BLaER1 treated with 17β-estradiol and CSF1 and Interleukin-3, amounts not matched to agents 10 nM and 100 nM (cell line): Measurements from ENCODE around the gene CEPT1.

ENCODE experiments used
- H3K27ac ChIP-seq, 11 experiments: shearing (Covaris generic); formaldehyde crosslinking; 2 replicates each; pipeline ENCODE4 v1.8.1; 2022
- H3K27me3 ChIP-seq, 11 experiments: shearing (Covaris generic); formaldehyde crosslinking; 2 replicates each; pipeline ENCODE4 v1.8.1; 2022
- H3K36me3 ChIP-seq, 11 experiments: shearing (Covaris generic); formaldehyde crosslinking; 2 replicates each; pipeline ENCODE4 v1.8.1; 2022
- H3K4me1 ChIP-seq, 10 experiments: shearing (Covaris generic); formaldehyde crosslinking; 2 replicates each; pipeline ENCODE4 v1.8.1; 2022
- H3K4me2 ChIP-seq, 11 experiments: shearing (Covaris generic); formaldehyde crosslinking; 2 replicates each; pipeline ENCODE4 v1.8.1; 2022
- H3K4me3 ChIP-seq, 10 experiments: shearing (Covaris generic); formaldehyde crosslinking; 2 replicates each; pipeline ENCODE4 v1.8.1; 2022
- H3K9ac ChIP-seq, 11 experiments: shearing (Covaris generic); formaldehyde crosslinking; 2 replicates each; pipeline ENCODE4 v1.8.1; 2022
- H3K9me3 ChIP-seq, 11 experiments: shearing (Covaris generic); formaldehyde crosslinking; replicated peaks in 1 of 11; 2 replicates each; pipeline ENCODE4 v1.8.1; 2022
- H4K20me1 ChIP-seq, 11 experiments: shearing (Covaris generic); formaldehyde crosslinking; 2 replicates each; pipeline ENCODE4 v1.8.1; 2022
- Cebpa-rat ChIP-seq, 11 experiments: shearing (Covaris generic); IDR thresholded peaks; 2 replicates each; pipeline ENCODE4 v1.8.1; 2022

Gene CEPT1

GRCh38 chr1:111176678-111177077, 36.7 kb downstream of the CEPT1 start:
- Histone ChIP-seq H3K36me3 (peaks cover 61 to 99% (median 84%) of the 10 kb centered on the region in 11 experiments), H3K4me2 (no peak overlapping the region), H3K4me3 (no peak overlapping the region), H3K27ac (no peak overlapping the region), H3K9ac (no peak overlapping the region), H3K9me3 (no peaks in the 10 kb centered on the region), H3K4me1 (peaks cover 0 to 11% (median 0%) of the 10 kb centered on the region in 10 experiments; a peak in 3 of 20 replicates), H3K27me3 (no peaks in the 10 kb centered on the region), H4K20me1 (peaks cover 0 to 70% (median 0%) of the 10 kb centered on the region in 11 experiments; a peak in 3 of 22 replicates)
- no peak for TF ChIP-seq Cebpa-rat (IDR thresholded peaks at IDR 0.05)

- Histone ChIP-seq H3K4me1 (peaks cover 0 to 32% (median 0%) of the 10 kb centered on the region in 10 experiments; a peak in 4 of 20 replicates), H3K4me2 (no peak overlapping the region), H4K20me1 (peaks cover 0 to 56% (median 0%) of the 10 kb centered on the region in 11 experiments; a peak in 3 of 22 replicates), H3K27me3 (no peaks in the 10 kb centered on the region), H3K9me3 (no peaks in the 10 kb centered on the region), H3K36me3 (peaks cover 60 to 99% (median 82%) of the 10 kb centered on the region in 11 experiments), H3K9ac (no peak overlapping the region), H3K4me3 (no peak overlapping the region), H3K27ac (no peak overlapping the region)
- TF ChIP-seq Cebpa-rat (IDR thresholded peaks at IDR 0.05) = no peak
Measured at GRCh38 chr1:111179968-111180533, 40.0 kb downstream of the CEPT1 start.

- peaks cover 64 to 99% (median 83%) of the 10 kb centered on the region in 11 experiments for H3K36me3 ChIP-seq
- H3K9ac ChIP-seq = no peak overlapping the region
- no peak for TF ChIP-seq Cebpa-rat (IDR thresholded peaks at IDR 0.05)
- peaks cover 0 to 52% (median 0%) of the 10 kb centered on the region in 10 experiments; a peak in 4 of 20 replicates for H3K4me1 ChIP-seq
- H3K27me3 ChIP-seq = no peaks in the 10 kb centered on the region
- H3K27ac ChIP-seq = no peak overlapping the region
- no peaks in the 10 kb centered on the region for H3K9me3 ChIP-seq
- no peak overlapping the region for H3K4me2 ChIP-seq
- no peak overlapping the region for H3K4me3 ChIP-seq
- H4K20me1 ChIP-seq = peaks cover 0 to 49% (median 0%) of the 10 kb centered on the region in 11 experiments; a peak in 3 of 22 replicates
Measured at GRCh38 chr1:111182052-111182451, 42.0 kb downstream of the CEPT1 start.

GRCh38 chr1:111183308-111184069, 43.5 kb downstream of the CEPT1 start:
- H3K9me3 ChIP-seq = peaks cover 0 to 6% (median 0%) of the 10 kb centered on the region in 11 experiments; a peak in 1 of 22 replicates
- TF ChIP-seq Cebpa-rat (IDR thresholded peaks at IDR 0.05) = no peak
- H3K27ac ChIP-seq = no peak overlapping the region
- H3K36me3 ChIP-seq = peaks cover 66 to 99% (median 84%) of the 10 kb centered on the region in 11 experiments
- H3K9ac ChIP-seq = no peak overlapping the region
- peak overlapping the region in 1 of 11 experiments; percentile 1; a peak in 1 of 22 replicates for H3K4me2 ChIP-seq
- H3K27me3 ChIP-seq = no peaks in the 10 kb centered on the region
- H3K4me3 ChIP-seq = no peak overlapping the region
- H3K4me1 ChIP-seq = peaks cover 0 to 63% (median 0%) of the 10 kb centered on the region in 10 experiments; a peak in 5 of 20 replicates
- H4K20me1 ChIP-seq = peaks cover 0 to 44% (median 0%) of the 10 kb centered on the region in 11 experiments; a peak in 3 of 22 replicates

- Histone ChIP-seq H3K27ac (no peak overlapping the region), H3K27me3 (no peaks in the 10 kb centered on the region), H3K9ac (no peak overlapping the region), H3K4me3 (no peak overlapping the region), H3K4me1 (peaks cover 0 to 74% (median 0%) of the 10 kb centered on the region in 10 experiments; a peak in 5 of 20 replicates), H3K9me3 (peaks cover 0 to 8% (median 0%) of the 10 kb centered on the region in 11 experiments; a peak in 1 of 22 replicates), H3K36me3 (peaks cover 71 to 99% (median 85%) of the 10 kb centered on the region in 11 experiments), H3K4me2 (peak overlapping the region in 1 of 11 experiments; percentile 44; a peak in 2 of 22 replicates), H4K20me1 (peaks cover 0 to 44% (median 0%) of the 10 kb centered on the region in 11 experiments; a peak in 3 of 22 replicates)
- no peak for TF ChIP-seq Cebpa-rat (IDR thresholded peaks at IDR 0.05)
Measured at GRCh38 chr1:111184663-111185062, 44.6 kb downstream of the CEPT1 start.

GRCh38 chr1:111190931-111191451, 51.0 kb downstream of the CEPT1 start:
- Histone ChIP-seq H3K27me3 (no peaks in the 10 kb centered on the region), H3K4me2 (peak overlapping the region in 3 of 11 experiments; percentile 94 to 99 (median 96); a peak in 6 of 22 replicates), H3K27ac (peak overlapping the region in 3 of 11 experiments; percentile 83 to 85 (median 83); a peak in 4 of 22 replicates), H4K20me1 (peaks cover 0 to 29% (median 0%) of the 10 kb centered on the region in 11 experiments; a peak in 1 of 22 replicates), H3K9me3 (peaks cover 0 to 8% (median 0%) of the 10 kb centered on the region in 11 experiments; a peak in 1 of 22 replicates), H3K4me1 (peaks cover 9 to 97% (median 19%) of the 10 kb centered on the region in 10 experiments), H3K4me3 (no peak overlapping the region), H3K36me3 (peaks cover 44 to 94% (median 70%) of the 10 kb centered on the region in 11 experiments), H3K9ac (no peak overlapping the region)
- no peak for TF ChIP-seq Cebpa-rat (IDR thresholded peaks at IDR 0.05)

- H3K4me3 ChIP-seq = no peak overlapping the region
- peak overlapping the region in 3 of 11 experiments; percentile 94 to 99 (median 96); a peak in 7 of 22 replicates for H3K4me2 ChIP-seq
- peak overlapping the region in 4 of 11 experiments; percentile 70 to 85 (median 83); a peak in 6 of 22 replicates for H3K27ac ChIP-seq
- peaks cover 9 to 97% (median 19%) of the 10 kb centered on the region in 10 experiments for H3K4me1 ChIP-seq
- peaks cover 0 to 8% (median 0%) of the 10 kb centered on the region in 11 experiments; a peak in 1 of 22 replicates for H3K9me3 ChIP-seq
- H3K36me3 ChIP-seq = peaks cover 39 to 94% (median 69%) of the 10 kb centered on the region in 11 experiments
- no peak for TF ChIP-seq Cebpa-rat (IDR thresholded peaks at IDR 0.05)
- no peaks in the 10 kb centered on the region for H3K27me3 ChIP-seq
- H3K9ac ChIP-seq = no peak overlapping the region
- peaks cover 0 to 29% (median 0%) of the 10 kb centered on the region in 11 experiments; a peak in 2 of 22 replicates for H4K20me1 ChIP-seq
Measured at GRCh38 chr1:111191496-111191895, 51.5 kb downstream of the CEPT1 start.

GRCh38 chr1:111192074-111192473, 52.1 kb downstream of the CEPT1 start:
- H3K27ac ChIP-seq = peak overlapping the region in 5 of 11 experiments; percentile 61 to 85 (median 83); a peak in 8 of 22 replicates
- H3K36me3 ChIP-seq = peaks cover 35 to 94% (median 66%) of the 10 kb centered on the region in 11 experiments
- H4K20me1 ChIP-seq = peaks cover 0 to 30% (median 0%) of the 10 kb centered on the region in 11 experiments; a peak in 2 of 22 replicates
- no peaks in the 10 kb centered on the region for H3K27me3 ChIP-seq
- H3K9ac ChIP-seq = peak overlapping the region in 3 of 11 experiments; percentile 68 to 93 (median 72); a peak in 4 of 22 replicates
- H3K4me2 ChIP-seq = peak overlapping the region in 7 of 11 experiments; percentile 53 to 99 (median 85); a peak in 11 of 22 replicates
- TF ChIP-seq Cebpa-rat (IDR thresholded peaks at IDR 0.05) = no peak
- peak overlapping the region in 1 of 10 experiments; percentile 14; a peak in 1 of 20 replicates for H3K4me3 ChIP-seq
- H3K4me1 ChIP-seq = peaks cover 9 to 97% (median 21%) of the 10 kb centered on the region in 10 experiments
- peaks cover 0 to 8% (median 0%) of the 10 kb centered on the region in 11 experiments; a peak in 1 of 22 replicates for H3K9me3 ChIP-seq
